Retina (tissue), 1 donor: Measurements from ENCODE around the gene RAB4A.

Source experiments
- DNase-seq: peaks from one replicate; pipeline ENCODE4 v3.0.0-alpha.2; 2016

RAB4A gene

DNA sequence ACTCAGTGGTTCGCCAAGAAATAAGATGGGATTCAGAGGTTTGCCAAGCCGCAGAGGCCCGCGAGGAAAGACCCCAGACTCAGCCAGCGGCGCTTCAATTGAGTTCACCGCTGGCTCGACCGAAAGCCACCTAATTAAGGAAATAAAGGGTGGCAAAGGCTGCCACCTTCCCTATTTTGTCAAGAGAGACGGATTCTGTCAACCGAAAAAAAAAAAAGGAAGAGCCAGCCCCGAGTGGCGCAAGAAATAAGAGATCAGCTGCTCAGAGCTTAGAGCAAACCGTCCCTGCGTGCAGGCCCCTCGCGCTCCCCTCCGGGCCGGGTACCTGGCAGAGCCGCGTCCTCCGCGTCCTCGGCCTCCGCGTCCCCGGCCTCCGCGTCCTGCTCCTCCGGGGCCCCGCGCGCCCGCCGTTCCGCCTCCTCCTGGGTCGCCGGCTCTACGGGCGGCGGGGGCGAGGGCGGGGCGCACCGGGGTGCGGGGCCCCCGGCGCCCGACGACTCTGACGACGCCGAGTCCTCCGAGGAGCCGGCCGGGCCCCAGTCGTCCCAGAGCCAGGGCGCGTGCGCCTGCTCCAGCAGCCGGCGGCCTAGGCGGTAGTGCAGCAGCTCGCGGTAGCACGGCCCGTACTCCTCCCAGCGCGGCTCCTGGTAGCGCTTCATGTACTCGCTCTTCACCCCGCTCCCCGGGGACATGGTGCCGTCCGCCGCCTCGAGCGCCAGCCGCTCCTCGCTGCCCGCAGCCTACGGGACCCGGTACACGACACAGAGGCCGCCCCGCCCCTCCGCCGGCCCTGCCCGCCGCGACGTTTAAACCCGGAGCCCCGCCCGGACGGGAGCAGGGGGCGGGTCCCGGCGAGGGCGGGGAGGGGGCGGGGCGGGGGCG, 71.1 kb downstream of the RAB4A start:
- peak; percentile 93 for DNase-seq

DNA sequence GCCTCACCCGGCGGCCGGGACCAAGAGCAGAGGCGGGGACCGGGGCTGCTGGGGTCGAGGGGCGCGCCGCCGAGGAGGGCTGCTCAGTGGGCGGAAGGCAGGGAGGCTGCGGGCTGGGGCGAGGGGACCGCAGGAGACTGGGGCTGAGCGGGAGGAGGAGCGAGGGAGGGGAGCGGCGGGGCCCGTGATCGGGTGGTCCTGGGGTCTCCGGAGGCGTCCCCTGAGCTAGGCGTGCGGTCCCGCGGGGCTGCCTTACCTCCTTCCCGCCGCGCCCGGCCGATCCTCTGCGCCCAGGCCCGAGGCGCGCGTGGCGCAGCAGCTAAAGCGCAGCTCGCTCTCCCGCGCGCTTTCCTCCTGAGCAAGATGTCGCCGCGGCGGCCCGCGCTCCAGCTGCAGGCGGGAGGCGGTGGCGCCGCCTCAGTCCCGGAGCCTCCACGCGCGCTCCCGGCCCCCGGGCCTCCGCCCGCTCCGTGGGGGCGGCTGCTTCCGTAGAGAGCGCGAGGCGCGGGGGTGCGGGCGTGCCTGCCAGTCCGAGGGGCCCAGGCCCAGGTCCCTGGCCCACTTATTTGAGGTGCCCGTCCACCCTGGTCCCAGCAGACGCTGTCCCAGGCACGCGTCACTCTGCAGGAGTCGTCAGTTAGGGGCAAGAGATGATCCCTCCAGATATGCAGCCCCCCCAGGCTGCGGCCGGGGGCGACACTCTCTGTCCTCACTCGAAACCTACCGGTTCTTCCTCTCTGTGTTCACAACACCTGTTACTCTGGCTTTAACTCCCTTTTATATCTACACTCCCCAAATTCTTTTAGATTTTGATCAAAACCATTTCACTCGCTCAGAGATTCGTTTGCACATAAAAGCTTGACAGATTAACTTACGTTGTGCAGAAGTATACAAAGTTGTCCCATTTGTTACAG, 72.0 kb downstream of the RAB4A start, which contains the start of gene CCSAP:
Gene CCSAP, minus strand, starts transcription at position 392 of the 914 bp plus-strand sequence. CDS start 582 bp downstream, outside the sequence.
- DNase-seq: peak; percentile 89

DNA sequence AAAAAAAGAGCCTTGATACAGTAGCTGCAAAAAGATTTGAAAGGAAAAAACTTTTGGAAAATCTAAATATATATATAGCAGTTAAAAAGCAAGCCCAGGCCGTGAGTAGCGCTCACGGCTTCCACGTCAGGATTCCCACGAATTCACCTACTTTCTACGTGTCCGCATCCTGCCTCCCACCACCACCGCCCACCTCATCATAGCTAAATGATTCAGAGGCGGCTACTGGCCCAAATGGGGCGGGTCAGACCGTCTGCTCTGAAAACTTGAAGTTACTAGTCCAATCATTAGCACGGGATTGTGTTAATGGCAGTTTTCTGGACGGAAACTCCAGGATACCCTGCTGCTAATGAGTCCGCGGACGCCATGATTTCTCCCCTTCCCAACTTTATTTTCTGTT, 73.2 kb downstream of the RAB4A start:
- DNase-seq: no peak

DNA sequence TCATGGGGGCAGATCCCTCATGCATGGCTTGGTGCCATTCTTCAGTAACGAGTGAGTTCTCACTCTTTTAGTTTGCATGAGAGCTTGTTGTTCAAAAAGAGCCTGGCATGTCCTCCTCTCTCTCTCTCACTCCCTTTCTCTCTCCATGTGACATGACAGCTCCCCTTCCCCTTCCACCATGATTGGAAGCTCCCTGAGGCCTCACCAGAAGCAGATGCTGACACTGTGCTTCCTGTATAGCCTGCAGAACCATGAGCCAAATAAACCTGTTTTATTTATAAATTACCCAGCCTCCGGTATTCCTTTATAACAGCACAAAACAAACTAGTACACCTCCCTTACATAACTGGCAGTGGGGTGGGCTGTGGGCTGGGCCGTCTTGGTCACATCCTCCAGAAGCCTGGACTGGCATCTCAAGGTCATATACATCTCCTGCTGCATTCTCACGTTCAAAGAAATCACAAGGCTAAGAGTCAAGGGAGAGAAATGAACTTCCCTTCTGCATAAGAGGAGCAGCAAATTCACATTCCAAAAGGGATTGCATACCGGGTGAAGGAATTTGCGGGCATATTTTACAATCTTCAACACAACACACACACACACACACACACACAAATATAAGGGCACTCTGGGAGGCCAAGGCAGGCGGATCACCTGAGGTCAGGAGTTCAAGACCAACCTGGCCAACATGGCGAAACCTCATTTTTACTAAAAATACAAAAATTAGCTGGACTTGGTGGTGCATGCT, 74.2 kb downstream of the RAB4A start:
- DNase-seq: no peak

GRCh38 chr1:229347528-229347927, 76.6 kb downstream of the RAB4A start:
- DNase-seq: no peak

- no peak for DNase-seq
These were observed 78.8 kb downstream of the RAB4A start for GRCh38 chr1:229349463-229350385.

- no peak for DNase-seq
These were observed 82.1 kb downstream of the RAB4A start for GRCh38 chr1:229352975-229353374.

DNA sequence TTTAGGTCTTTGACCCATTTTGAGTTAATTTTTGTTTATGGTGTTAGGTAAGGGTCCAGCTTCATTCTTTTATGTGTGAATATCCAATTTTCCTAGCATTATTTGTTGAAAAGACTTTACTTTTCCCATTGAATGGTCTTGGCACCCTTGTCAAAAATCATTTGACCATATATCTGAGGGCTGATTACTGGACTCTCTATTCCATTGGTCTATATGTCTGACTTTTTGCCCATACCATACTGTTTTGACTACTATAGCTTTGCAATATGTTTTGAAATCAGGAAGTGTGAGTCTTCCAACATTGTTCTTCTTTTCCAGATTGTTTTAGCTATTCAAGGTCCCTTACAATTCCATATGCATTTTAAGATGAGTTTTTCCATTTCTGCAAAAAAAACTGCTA, 83.3 kb downstream of the RAB4A start:
- no peak for DNase-seq
